Measurements from ENCODE around the gene ZNF366. TPM values are rescaled to one million over a fixed set of nuclear protein-coding genes. Genes with fewer than 3 reads are reported as not detected.

ZNF366 gene
- total and polyA plus RNA-seq, 8 donors = 0.10 to 6.8 (median 1.7) TPM; not detected in 1

DNA sequence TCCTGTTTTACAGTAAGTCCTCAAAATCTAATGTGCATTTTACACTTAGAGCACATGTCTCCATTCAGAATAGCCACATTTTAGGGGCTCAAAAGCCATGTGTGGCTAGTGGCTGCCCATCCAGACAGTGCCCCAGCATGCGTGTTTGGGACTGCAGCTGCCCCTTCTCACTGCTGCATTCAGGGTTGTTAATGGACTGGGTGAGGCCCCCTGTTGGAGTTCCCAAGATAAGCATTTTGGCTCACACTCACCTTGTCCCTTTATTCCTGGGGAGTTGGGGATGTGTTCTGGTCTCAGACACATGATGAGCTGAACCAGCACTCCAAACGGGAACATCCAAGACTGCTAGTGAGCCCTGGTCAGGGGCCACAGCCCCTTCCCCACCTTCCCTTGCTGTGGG, 22.2 kb upstream of the ZNF366 start:
- H3K4me3 ChIP-seq = no peak overlapping the region
- 89 to 96% (median 93%) methylated on average over 2 of the region's 2 CpGs for WGBS, 5 donors
- H3K9me3 ChIP-seq = no peaks in the 10 kb centered on the region
- no peak for DNase-seq
- intact Hi-C loops (cut with DNase I; ENCODE audit: low total_unique reads) = loop anchor here (10.0 kb wide), 1 partner anchor 165 kb away; no protein-coding TSS in a partner anchor
- H3K36me3 ChIP-seq = no peaks in the 10 kb centered on the region
- H3K27me3 ChIP-seq = no peaks in the 10 kb centered on the region
- no peak overlapping the region for H3K27ac ChIP-seq
- TF ChIP-seq, protein P1, sequence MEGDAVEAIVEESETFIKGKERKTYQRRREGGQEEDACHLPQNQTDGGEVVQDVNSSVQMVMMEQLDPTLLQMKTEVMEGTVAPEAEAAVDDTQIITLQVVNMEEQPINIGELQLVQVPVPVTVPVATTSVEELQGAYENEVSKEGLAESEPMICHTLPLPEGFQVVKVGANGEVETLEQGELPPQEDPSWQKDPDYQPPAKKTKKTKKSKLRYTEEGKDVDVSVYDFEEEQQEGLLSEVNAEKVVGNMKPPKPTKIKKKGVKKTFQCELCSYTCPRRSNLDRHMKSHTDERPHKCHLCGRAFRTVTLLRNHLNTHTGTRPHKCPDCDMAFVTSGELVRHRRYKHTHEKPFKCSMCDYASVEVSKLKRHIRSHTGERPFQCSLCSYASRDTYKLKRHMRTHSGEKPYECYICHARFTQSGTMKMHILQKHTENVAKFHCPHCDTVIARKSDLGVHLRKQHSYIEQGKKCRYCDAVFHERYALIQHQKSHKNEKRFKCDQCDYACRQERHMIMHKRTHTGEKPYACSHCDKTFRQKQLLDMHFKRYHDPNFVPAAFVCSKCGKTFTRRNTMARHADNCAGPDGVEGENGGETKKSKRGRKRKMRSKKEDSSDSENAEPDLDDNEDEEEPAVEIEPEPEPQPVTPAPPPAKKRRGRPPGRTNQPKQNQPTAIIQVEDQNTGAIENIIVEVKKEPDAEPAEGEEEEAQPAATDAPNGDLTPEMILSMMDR (IDR thresholded peaks at IDR 0.05) = no peak
- no peak for TF ChIP-seq POLR2A (IDR thresholded peaks at IDR 0.05)
- no peak for TF ChIP-seq EP300 (IDR thresholded peaks at IDR 0.05)
- no peak for TF ChIP-seq POLR2AphosphoS5 (IDR thresholded peaks at IDR 0.05)
- H3K4me1 ChIP-seq = no peaks in the 10 kb centered on the region

DNA sequence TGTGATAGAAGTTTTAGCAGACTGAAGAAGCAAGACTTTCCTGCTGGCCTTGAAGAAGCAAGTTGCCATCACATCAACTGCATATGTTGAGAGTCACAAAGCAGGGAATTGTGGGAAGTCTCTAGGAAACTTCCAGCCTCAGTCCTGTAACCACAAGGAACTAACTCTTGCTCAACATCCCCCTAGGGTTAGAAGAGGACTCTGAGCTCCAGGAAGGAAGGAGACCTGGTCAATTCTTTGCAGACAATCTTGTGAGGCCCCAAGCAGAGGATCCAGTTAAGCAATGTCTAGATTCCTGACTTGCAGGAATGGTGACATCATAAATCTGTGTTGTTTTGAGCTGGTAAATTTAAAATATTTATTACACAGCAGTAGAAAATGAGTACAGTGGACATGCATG, 18.6 kb upstream of the ZNF366 start:
- Histone ChIP-seq H3K4me1 (no peaks in the 10 kb centered on the region), H3K9me3 (peaks cover 0 to 7% (median 0%) of the 10 kb centered on the region in 4 donors), H3K27me3 (no peaks in the 10 kb centered on the region), H3K36me3 (no peaks in the 10 kb centered on the region), H3K4me3 (no peak overlapping the region), H3K27ac (no peak overlapping the region)
- no peak for DNase-seq
- intact Hi-C loops (cut with DNase I; ENCODE audit: low total_unique reads) = loop anchor here (10.0 kb wide), 1 partner anchor 161 kb away; no protein-coding TSS in a partner anchor
- TF ChIP-seq POLR2A (IDR thresholded peaks at IDR 0.05) = no peak
- no peak for TF ChIP-seq EP300 (IDR thresholded peaks at IDR 0.05)
- TF ChIP-seq, protein P1 (IDR thresholded peaks at IDR 0.05) = no peak
- no peak for TF ChIP-seq POLR2AphosphoS5 (IDR thresholded peaks at IDR 0.05)

- DNase-seq = peak in 1 of 2 donors; percentile 69
- intact Hi-C loops (cut with DNase I; ENCODE audit: low total_unique reads) = loop anchor here (10.0 kb wide), 1 partner anchor 159 kb away; no protein-coding TSS in a partner anchor
- TF ChIP-seq, protein P1 (IDR thresholded peaks at IDR 0.05) = peak in 3 of 7 experiments; percentile 33 to 50 (median 49)
- TF ChIP-seq EP300 (IDR thresholded peaks at IDR 0.05) = no peak
- Histone ChIP-seq H3K4me1 (no peaks in the 10 kb centered on the region), H3K27ac (no peak overlapping the region), H3K36me3 (no peaks in the 10 kb centered on the region), H3K9me3 (peaks cover 0 to 7% (median 0%) of the 10 kb centered on the region in 4 donors), H3K27me3 (no peaks in the 10 kb centered on the region), H3K4me3 (no peak overlapping the region)
- WGBS, 5 donors = 41 to 52% (median 46%) methylated on average over 3 of the region's 3 CpGs
Observed at GRCh38 chr5:72523960-72524582, 16.9 kb upstream of the ZNF366 start.

- no peak for DNase-seq
- H3K36me3 ChIP-seq = no peaks in the 10 kb centered on the region
- H3K4me1 ChIP-seq = peaks cover 5 to 11% (median 8%) of the 10 kb centered on the region in 4 donors
- peaks cover 0 to 7% (median 0%) of the 10 kb centered on the region in 4 donors for H3K9me3 ChIP-seq
- no peak overlapping the region for H3K4me3 ChIP-seq
- intact Hi-C loops (cut with DNase I; ENCODE audit: low total_unique reads) = loop anchor here (10.0 kb wide), 1 partner anchor 158 kb away; no protein-coding TSS in a partner anchor
- no peaks in the 10 kb centered on the region for H3K27me3 ChIP-seq
- 97 to 100% (median 99%) methylated on average over 1 of the region's 1 CpG for WGBS, 5 donors
- TF ChIP-seq POLR2A (IDR thresholded peaks at IDR 0.05) = no peak
- no peak for TF ChIP-seq POLR2AphosphoS5 (IDR thresholded peaks at IDR 0.05)
- no peak for TF ChIP-seq EP300 (IDR thresholded peaks at IDR 0.05)
- TF ChIP-seq, protein P1 (IDR thresholded peaks at IDR 0.05) = no peak
- no peak overlapping the region for H3K27ac ChIP-seq
Observed at GRCh38 chr5:72522607-72523006, 15.4 kb upstream of the ZNF366 start.

All from stomach (tissue), 9 donors.